ENCODE results near the gene COG4.

GRCh38 chr16:70550082-70550481 is 26.7 kb upstream of the COG4 start:
- TF ChIP-seq CTCF (IDR thresholded peaks at IDR 0.05): no peak
- TF ChIP-seq POLR2A (IDR thresholded peaks at IDR 0.05): no peak
